Stimulated activated CD4-positive, alpha-beta T cell treated with anti-CD3 and anti-CD28 coated beads, Interleukin-15, amount 100 ng/mL, for 48 hours (primary cell): ENCODE results near the gene CRHR2.

ENCODE experiments used
- DNase-seq, 2 donors: peaks; one replicate each; pipeline ENCODE4 v3.0.0-alpha.2; 2020; ENCODE audit warnings: low read depth in 2 of 2

CRHR2 gene

GRCh38 chr7:30618080-30618676, 64.1 kb downstream of the CRHR2 start:
- no peak for DNase-seq

- DNase-seq: no peak
Observed at GRCh38 chr7:30617359-30617758, 64.9 kb downstream of the CRHR2 start.

- no peak for DNase-seq
Observed at GRCh38 chr7:30616318-30616717, 65.9 kb downstream of the CRHR2 start.

- no peak for DNase-seq
Observed at GRCh38 chr7:30613366-30614325, 68.6 kb downstream of the CRHR2 start.

- DNase-seq: no peak
Observed at GRCh38 chr7:30612658-30613265, 69.5 kb downstream of the CRHR2 start.

- DNase-seq: no peak
Observed at GRCh38 chr7:30605832-30606231, 76.4 kb downstream of the CRHR2 start.

- DNase-seq: no peak
Observed at GRCh38 chr7:30604901-30605300, 77.4 kb downstream of the CRHR2 start.
